SK-N-SH (cell line): ENCODE measurements around the gene AHDC1. TPM values are rescaled to one million over a fixed set of nuclear protein-coding genes. Genes with fewer than 3 reads are reported as not detected.
"Not testable (repeated sequence)": the region's sequence is repeated elsewhere in the genome, so short reads cannot be mapped to it uniquely, and the experiment has no call there.

ENCODE experiments used
- CTCF ChIA-PET: fragments of 300-600, 350-600 bp; formaldehyde crosslinking; extraction: SDS; loops from one replicate; lab custom pipeline; 2021; lab: Yijun Ruan, JAX
- POLR2A ChIA-PET: fragments of 350-600 bp; sonication (Branson Sonifier 250); formaldehyde crosslinking; extraction: SDS; loops from one replicate; lab custom pipeline; 2020; ENCODE audit warnings: antibody characterized with exemption, inconsistent platforms; lab: Yijun Ruan, JAX
- DNase-seq: peaks from one replicate; pipeline ENCODE4 v3.0.0; 2012
- H2AFZ ChIP-seq: fragments of 200-600 bp; sonication (generic); 2 replicates; pipeline ENCODE4 v1.8.1; 2016; ENCODE audit warnings: antibody characterized with exemption, mild to moderate bottlenecking, low read depth
- H3F3A ChIP-seq: fragments of 200-600 bp; sonication (generic); replicated peaks from 2 replicates; pipeline ENCODE3; 2016; ENCODE audit warnings: antibody characterized with exemption, mild to moderate bottlenecking; ENCODE audit not compliant: insufficient read depth
- H3K27ac ChIP-seq, 2 experiments: fragments of 200-500 bp in 1 of 2; fragments of 200-600 bp in 1 of 2; sonication (Bioruptor generic) in 1 of 2; sonication (generic), shearing (Covaris generic) in 1 of 2; 2 replicates each; pipeline versions ENCODE4 v1.5.1 to v1.6.1; 2014 to 2016; ENCODE audit warnings: low read depth in 2 of 2, inconsistent platforms in 1 of 2, low read length in 1 of 2, mild to moderate bottlenecking in 1 of 2, mixed read lengths in 1 of 2
- H3K27me3 ChIP-seq: fragments of 200-600 bp; sonication (generic), shearing (Covaris generic); 2 replicates; pipeline ENCODE4 v1.6.1; 2016; ENCODE audit warnings: mixed run types; ENCODE audit not compliant: insufficient read depth
- H3K36me3 ChIP-seq, 2 experiments: fragments of 200-500 bp in 1 of 2; fragments of 200-600 bp in 1 of 2; sonication (Bioruptor generic) in 1 of 2; sonication (generic) in 1 of 2; replicated peaks in 1 of 2; 2 replicates each; pipeline versions ENCODE3 to v1.5.1; 2014 to 2016; ENCODE audit warnings: low read length in 1 of 2, mild to moderate bottlenecking in 1 of 2; ENCODE audit not compliant: insufficient read depth in 2 of 2, control insufficient read depth in 1 of 2
- H3K4me1 ChIP-seq, 2 experiments: fragments of 200-500 bp in 1 of 2; fragments of 200-600 bp in 1 of 2; sonication (Bioruptor generic) in 1 of 2; sonication (generic), shearing (Covaris generic) in 1 of 2; 2 replicates each; pipeline versions ENCODE4 v1.5.1 to v1.6.1; 2014 to 2016; ENCODE audit warnings: low read depth in 1 of 2, low read length in 1 of 2, mixed run types in 1 of 2; ENCODE audit not compliant: insufficient read depth in 2 of 2, control insufficient read depth in 1 of 2
- H3K4me2 ChIP-seq: fragments of 200-600 bp; sonication (generic), shearing (Covaris generic); 2 replicates; pipeline ENCODE4 v1.6.1; 2017; ENCODE audit warnings: mixed run types
- H3K4me3 ChIP-seq, 2 experiments: fragments of 200-500 bp in 1 of 2; fragments of 200-600 bp in 1 of 2; sonication (Bioruptor generic) in 1 of 2; sonication (generic), shearing (Covaris generic) in 1 of 2; 2 replicates each; pipeline versions ENCODE4 v1.5.1 to v1.8.1; 2014 to 2016; ENCODE audit warnings: low read depth in 2 of 2, inconsistent platforms in 1 of 2, low read length in 1 of 2, mild to moderate bottlenecking in 1 of 2, mixed read lengths in 1 of 2, moderate library complexity in 1 of 2
- H3K79me2 ChIP-seq: fragments of 200-600 bp; sonication (generic); 2 replicates; pipeline ENCODE4 v1.8.1; 2017; ENCODE audit warnings: mild to moderate bottlenecking; ENCODE audit not compliant: insufficient read depth
- H3K9ac ChIP-seq: fragments of 200-600 bp; sonication (generic); 2 replicates; pipeline ENCODE4 v1.6.1; 2017; ENCODE audit warnings: mixed run types
- H3K9me2 ChIP-seq: fragments of 200-600 bp; sonication (generic); 2 replicates; pipeline ENCODE4 v1.6.1; 2017; ENCODE audit warnings: mixed run types
- H3K9me3 ChIP-seq: fragments of 200-600 bp; sonication (generic); 2 replicates; pipeline ENCODE4 v1.6.1; 2017; ENCODE audit warnings: mixed run types, mild to moderate bottlenecking, moderate library complexity
- H4K20me1 ChIP-seq: fragments of 200-600 bp; sonication (generic); 2 replicates; pipeline ENCODE4 v1.6.1; 2017; ENCODE audit warnings: mild to moderate bottlenecking, mixed run types; ENCODE audit not compliant: insufficient read depth
- GABPA ChIP-seq: IDR thresholded peaks from 2 replicates; pipeline ENCODE4 v1.4.0; 2012; ENCODE audit warnings: low read depth, mild to moderate bottlenecking
- GATA2 ChIP-seq: sonication (generic); formaldehyde crosslinking; IDR thresholded peaks from 2 replicates; pipeline ENCODE4 v1.5.0; 2020; ENCODE audit warnings: mild to moderate bottlenecking, missing genetic modification reagents
- MEF2A ChIP-seq: IDR thresholded peaks from 2 replicates; pipeline ENCODE4 v1.4.0; 2012; ENCODE audit warnings: low read depth, borderline replicate concordance
- MXI1 ChIP-seq: IDR thresholded peaks from 2 replicates; pipeline ENCODE4 v1.6.1; 2012; ENCODE audit warnings: mild to moderate bottlenecking, low read depth, low read length, improper control_type of control experiment
- SMC3 ChIP-seq: IDR thresholded peaks from 2 replicates; pipeline ENCODE4 v1.6.1; 2012; ENCODE audit warnings: low read depth, low read length, improper control_type of control experiment
- YY1 ChIP-seq: IDR thresholded peaks from 2 replicates; pipeline ENCODE4 v1.4.0; 2012; ENCODE audit warnings: low read depth, mild to moderate bottlenecking
- WGBS: methylation state at CpG from one replicate; pipeline ENCODE4 v1.1.6; 2017; ENCODE audit warnings: low lambda C conversion rate; 5-methylcytosine and 5-hydroxymethylcytosine counted together
- polyA plus RNA-seq, 3 experiments: library from polyadenylated mRNA; depleted of rRNA; stranded (reverse); fragments of >200 nt; gene quantifications; 2 replicates each; pipeline ENCODE4 v1.2.3, GENCODE V29; 2012
- TF ChIP-seq, protein P1 (sequence below): IDR thresholded peaks from 2 replicates; pipeline ENCODE4 v1.4.0; 2012; ENCODE audit warnings: low read depth
- TF ChIP-seq, protein P2 (sequence below): IDR thresholded peaks from 2 replicates; pipeline ENCODE4 v1.4.0; 2012; ENCODE audit warnings: low read depth, borderline replicate concordance

The AHDC1 gene
- polyA plus RNA-seq, 1 of the 3 experiments (the other 2 are of a cell fraction) = 8.5 TPM

DNA sequence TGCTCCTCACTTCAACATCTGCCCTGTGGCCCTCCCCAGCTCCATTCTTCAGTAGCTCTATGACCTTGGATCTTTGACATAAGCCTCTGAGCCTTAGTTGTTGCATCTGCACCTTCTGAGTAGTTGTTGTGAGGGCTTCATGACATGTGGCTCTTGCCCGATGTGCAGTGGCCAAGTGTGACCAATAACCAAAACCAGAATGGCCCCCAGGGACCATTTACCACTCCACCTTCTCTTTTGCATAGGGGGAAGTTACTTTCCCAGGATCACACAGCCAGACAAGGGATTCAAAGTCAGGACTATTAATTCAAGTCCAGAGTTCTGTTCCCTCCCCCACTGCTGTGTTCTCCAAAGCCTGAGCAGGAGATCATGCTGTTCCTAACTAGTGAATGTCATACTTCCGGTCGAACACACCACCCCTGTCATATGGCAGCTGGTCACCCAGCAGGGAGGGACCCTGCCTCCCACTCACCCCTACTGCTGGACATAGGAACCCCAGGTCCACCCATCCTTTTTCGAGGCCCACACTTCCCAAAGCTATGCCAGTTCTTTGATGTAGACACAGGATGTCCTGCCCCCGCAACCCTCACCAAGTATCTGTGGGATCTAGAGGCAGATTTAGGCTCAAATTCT lies 27.0 kb upstream of the AHDC1 start (continued):
- TF ChIP-seq, protein P1, sequence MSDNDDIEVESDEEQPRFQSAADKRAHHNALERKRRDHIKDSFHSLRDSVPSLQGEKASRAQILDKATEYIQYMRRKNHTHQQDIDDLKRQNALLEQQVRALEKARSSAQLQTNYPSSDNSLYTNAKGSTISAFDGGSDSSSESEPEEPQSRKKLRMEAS = no peak
- TF ChIP-seq GABPA (no peak), SMC3 (no peak), MXI1 (no peak), YY1 (no peak), MEF2A (no peak)
- TF ChIP-seq, protein P2, sequence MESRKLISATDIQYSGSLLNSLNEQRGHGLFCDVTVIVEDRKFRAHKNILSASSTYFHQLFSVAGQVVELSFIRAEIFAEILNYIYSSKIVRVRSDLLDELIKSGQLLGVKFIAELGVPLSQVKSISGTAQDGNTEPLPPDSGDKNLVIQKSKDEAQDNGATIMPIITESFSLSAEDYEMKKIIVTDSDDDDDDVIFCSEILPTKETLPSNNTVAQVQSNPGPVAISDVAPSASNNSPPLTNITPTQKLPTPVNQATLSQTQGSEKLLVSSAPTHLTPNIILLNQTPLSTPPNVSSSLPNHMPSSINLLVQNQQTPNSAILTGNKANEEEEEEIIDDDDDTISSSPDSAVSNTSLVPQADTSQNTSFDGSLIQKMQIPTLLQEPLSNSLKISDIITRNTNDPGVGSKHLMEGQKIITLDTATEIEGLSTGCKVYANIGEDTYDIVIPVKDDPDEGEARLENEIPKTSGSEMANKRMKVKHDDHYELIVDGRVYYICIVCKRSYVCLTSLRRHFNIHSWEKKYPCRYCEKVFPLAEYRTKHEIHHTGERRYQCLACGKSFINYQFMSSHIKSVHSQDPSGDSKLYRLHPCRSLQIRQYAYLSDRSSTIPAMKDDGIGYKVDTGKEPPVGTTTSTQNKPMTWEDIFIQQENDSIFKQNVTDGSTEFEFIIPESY = no peak
- TF ChIP-seq, all 33 proteins: peak for 0

DNA sequence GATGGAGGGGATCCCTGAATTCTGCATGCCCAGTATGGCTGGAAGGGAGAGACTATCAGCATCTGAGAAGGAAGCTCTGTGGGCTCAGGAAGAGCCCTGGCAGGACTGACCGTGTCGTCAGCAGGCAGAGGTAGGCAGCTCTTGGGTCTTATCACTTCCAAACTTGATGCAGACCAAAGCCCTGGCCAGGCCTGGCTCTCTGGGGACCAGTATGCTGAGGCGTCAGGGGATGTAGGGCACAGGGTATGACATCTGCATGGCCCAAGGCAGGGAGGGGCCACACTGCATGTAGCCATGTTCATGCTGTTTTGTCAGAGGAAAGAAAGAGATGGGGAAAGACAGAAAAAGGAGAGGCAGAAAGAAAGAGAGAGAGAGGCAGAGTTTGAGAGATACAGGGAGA lies 24.8 kb upstream of the AHDC1 start:
- H3F3A ChIP-seq = no peaks in the 10 kb centered on the region
- no peaks in the 10 kb centered on the region for H3K9me2 ChIP-seq
- H2AFZ ChIP-seq = no peak overlapping the region
- no peak overlapping the region for H3K4me2 ChIP-seq
- ChIA-PET CTCF (interaction anchor here (0.8 to 4.2 kb wide), 7 partner anchors 16 to 328 kb away, joined by 3 to 16 read pairs (median 10); no protein-coding TSS in a partner anchor), POLR2A (no interaction called here)
- TF ChIP-seq GATA2 (CRISPR knock-in tag) (peak; percentile 24; the same call in 1 of the 2 replicates), MXI1 (no peak)
- no peaks in the 10 kb centered on the region for H3K9me3 ChIP-seq
- DNase-seq = peak; percentile 60
- H3K4me1 ChIP-seq = peaks cover 0 to 6% of the 10 kb centered on the region in 2 experiments; a peak in 1 of 4 replicates
- no peak overlapping the region for H3K9ac ChIP-seq
- H3K79me2 ChIP-seq = no peaks in the 10 kb centered on the region
- WGBS = 75% methylated on average over 3 of the region's 3 CpGs
- no peak overlapping the region for H3K4me3 ChIP-seq
- H3K36me3 ChIP-seq = no peaks in the 10 kb centered on the region
- H3K27me3 ChIP-seq = no peaks in the 10 kb centered on the region
- no peaks in the 10 kb centered on the region for H4K20me1 ChIP-seq
- H3K27ac ChIP-seq = no peak overlapping the region

DNA sequence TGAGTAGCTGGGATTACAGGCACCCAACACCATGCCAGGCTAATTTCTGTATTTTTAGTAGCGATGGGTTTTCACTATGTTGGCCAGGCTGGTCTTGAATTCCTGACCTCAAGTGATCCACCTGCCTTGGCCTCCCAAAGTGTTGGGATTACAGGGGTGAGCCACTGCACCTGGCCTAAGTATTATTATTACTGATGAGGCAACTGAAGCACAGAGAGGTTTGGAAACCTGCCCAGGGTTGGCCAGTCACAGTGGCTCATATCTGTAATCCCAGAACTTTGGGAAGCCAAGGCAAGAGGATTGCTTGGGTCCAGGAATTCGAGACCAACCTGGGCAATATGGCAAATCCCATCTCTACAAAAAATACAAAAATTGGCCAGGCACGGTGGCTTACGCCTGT lies 23.8 kb upstream of the AHDC1 start:
- not testable (repeated sequence) for H3K27ac ChIP-seq, H3K9ac ChIP-seq, H3K36me3 ChIP-seq, H3K79me2 ChIP-seq, H3K27me3 ChIP-seq, H3F3A ChIP-seq, H3K4me2 ChIP-seq, DNase-seq, H4K20me1 ChIP-seq, H3K9me3 ChIP-seq, H3K9me2 ChIP-seq, H2AFZ ChIP-seq, H3K4me3 ChIP-seq, H3K4me1 ChIP-seq
- ChIA-PET CTCF (interaction anchor here (1.0 to 4.2 kb wide), 3 partner anchors 19 to 327 kb away, joined by 4 to 16 read pairs (median 13); no protein-coding TSS in a partner anchor), POLR2A (interaction anchor here (0.7 kb wide), 1 partner anchor 9 kb away, joined by 3 read pairs; no protein-coding TSS in a partner anchor)
- WGBS = 86% methylated on average over 4 of the region's 4 CpGs
